NCI-H526 (cell line): ENCODE data around the gene ADAMTS2.

Experiments used
- DNase-seq, 2 experiments: peaks; one replicate each; lab custom pipeline; 2025; lab: John Stamatoyannopoulos, UW

ADAMTS2 gene

DNA sequence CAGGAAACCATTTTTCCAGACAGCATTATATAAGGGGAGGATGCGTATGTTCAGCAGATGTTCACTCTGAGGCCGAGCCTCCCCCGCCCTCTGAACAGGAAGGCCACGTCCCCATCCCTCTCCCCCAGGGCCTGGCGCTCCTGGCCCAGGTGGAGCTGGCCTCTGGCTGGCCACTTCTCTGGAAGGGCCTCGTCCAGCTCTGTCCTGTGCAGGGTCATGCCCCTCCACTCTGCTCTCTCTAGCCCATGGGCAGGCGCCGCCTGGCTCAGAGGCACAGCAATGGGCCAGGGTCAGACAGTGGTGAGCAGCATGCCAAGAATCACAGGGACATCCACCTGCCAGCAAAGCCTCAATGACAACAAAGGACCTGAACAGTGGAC lies 34.2 kb downstream of the ADAMTS2 start:
- DNase-seq: no peak

DNA sequence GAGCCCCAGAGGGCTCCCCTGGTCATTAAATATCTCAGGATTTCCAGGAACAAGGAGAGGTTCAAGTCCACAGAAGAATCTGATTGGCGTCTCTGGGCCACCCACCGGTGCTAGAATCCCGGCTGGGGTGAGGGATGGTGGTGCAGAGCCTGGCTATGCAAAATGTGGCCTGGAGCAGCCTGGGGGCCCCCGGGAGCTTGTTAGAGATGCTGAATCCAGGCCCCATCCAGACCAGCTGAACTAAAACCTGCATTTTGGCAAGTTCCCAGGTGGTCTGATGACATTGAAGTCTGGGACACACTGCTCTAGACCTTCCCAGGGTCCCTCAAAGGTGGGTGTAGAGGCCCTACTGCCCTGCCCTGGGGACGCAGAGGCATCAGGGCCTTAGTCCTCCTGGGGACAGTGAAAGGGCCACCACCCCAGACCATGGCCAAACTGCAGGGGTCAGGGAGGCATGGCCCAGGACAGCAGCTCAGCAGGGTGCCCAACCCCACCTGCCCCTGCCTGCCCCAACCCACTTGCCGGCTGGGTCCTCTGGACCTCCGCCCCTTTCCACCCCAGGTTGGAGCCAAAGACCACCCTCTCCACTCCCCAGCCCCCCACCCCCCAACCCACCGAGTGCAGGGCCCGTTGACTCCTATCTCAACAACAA lies 34.7 kb downstream of the ADAMTS2 start:
- DNase-seq: no peak

DNA sequence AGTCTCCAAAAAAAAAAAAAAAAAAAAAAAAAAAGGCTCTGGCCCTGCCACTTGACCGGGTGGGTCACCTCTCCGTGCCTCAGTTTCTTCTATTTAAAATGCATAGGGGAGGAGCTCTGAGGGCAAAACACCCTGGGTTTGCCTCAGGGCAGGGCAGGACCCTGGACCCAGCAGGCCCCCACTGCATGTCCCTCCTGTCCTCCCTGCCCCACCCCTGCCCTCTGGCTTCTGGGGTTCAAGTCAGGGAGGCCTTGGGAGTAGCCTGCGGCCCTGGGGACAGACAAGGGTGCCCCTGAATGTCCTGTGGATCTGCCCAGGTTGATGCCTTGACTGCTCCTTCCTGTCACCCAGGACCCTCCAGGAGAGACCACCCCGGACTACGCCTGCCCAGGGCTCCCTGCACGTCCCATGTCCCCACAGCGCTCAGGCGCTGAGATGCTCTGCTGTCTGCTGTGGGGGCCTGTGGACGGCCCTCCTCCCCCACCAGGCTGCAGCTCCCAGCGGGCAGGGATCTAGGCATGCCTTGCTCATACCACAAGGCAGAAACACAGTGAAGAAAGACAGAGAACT lies 35.4 kb downstream of the ADAMTS2 start:
- no peak for DNase-seq

DNA sequence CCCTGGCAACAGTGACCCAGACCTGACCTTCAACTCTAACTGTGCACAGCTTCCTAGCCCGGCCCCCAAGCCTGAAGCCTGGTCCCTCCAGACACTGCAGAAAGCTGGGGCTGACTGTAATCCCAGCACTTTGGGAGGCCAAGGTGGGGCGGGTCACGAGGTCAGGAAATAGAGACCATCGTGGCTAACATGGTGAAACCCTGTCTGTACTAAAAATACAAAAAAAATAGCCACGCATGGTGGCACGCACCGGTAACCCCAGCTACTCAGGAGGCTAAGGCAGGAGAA lies 35.9 kb downstream of the ADAMTS2 start:
- no peak for DNase-seq

DNA sequence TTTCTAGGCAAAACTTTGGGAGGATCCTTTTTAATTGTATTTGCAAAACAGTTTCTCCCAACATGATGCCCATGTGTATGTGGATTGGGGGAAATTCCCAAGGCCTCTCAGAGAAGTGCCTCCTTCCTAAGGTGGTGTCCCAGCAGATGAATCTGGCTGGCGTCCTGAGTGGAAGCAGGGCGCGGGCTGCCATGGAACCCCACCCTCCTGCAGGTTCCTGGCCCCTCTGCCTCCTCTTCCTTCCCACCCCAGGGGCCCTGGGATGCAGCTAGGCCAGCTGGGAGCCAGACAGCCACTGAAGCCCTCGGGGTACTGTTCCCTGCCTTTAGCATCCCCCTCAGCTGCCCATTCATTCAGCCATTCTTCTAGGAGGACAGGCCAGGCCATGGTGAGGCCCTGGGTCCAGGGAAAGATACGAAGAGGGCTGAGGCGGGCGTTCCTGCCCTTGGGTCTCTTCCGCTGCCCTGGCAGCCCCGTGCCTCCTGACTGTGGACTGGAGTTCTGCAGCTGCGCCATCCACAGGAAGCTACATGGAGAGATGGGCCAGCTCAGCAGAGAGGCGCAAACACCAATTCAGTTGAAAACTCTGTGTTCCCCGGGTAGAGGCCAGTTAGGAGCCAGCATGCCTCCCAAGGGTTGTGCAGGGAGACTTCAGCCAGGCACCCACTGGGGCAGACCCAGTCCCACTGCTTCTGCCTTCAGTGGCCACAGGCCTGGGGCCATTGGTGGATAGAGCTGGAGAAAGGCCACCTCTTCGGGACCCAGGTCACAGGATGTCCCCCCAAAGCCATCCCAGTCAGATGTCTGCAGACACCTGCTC lies 36.5 kb downstream of the ADAMTS2 start:
- DNase-seq: no peak

DNA sequence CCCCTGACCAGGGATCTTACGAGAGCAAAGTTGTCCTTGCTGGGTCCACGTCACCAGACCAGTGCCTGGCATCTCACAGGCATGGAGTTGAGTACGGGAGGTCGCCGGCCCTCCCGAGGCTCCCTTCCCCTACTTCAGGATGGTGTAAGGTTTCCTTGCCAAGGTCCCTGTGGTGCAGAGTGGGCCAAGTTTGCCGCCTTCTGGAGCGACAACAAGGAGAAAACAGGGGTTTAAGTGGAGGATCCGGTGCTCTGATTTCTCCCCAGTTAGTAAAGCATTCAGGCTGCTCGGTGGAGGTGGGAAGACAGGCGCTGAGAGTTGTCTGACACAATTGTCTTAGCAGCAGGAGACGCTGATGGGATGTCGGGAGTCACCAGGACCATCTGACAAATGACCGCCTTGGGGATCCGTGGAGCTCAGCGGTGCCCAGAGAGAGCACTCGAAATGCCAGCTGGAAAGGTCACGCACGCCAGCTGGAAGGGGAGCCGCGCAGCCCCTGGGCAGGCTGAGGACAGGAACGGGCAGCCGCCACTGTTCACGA lies 37.3 kb downstream of the ADAMTS2 start:
- no peak for DNase-seq

DNA sequence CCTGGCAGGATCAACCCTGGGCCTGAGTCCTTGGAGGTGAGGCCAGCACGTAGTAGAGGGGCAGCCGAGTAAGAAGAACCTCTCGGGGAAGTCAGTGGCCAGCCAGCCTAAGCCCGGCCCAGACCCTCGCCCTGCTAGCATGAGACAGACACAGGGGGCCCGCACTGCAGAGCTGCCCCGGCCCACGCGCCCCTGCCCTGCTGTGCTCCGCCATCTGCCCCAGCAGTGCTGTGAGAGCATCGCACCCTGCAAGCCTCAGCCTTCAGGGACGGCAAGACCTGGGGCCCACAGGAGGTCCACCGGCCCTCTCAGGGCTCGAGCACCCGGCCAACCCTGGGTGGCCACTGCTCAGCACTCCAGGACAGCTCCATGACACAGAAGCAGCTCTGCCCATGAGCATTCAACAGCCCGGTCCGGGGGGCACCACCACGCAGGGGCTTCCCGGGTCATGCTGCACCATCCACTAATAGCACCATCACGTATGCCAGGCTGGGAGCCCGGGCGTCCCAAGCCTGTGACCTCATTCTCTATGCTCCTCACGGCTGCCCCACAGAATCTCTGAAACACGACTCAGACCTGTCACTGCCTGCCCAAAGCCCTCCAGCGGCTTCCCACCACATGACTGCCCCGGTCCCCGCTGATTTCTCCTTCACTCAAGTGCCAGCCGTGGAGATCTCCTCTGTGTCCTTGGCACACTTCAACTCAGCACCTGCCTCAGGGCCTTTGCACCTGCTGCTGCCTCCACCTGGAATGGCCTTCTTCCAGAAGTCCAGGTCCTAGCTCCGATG lies 38.1 kb downstream of the ADAMTS2 start:
- no peak for DNase-seq

DNA sequence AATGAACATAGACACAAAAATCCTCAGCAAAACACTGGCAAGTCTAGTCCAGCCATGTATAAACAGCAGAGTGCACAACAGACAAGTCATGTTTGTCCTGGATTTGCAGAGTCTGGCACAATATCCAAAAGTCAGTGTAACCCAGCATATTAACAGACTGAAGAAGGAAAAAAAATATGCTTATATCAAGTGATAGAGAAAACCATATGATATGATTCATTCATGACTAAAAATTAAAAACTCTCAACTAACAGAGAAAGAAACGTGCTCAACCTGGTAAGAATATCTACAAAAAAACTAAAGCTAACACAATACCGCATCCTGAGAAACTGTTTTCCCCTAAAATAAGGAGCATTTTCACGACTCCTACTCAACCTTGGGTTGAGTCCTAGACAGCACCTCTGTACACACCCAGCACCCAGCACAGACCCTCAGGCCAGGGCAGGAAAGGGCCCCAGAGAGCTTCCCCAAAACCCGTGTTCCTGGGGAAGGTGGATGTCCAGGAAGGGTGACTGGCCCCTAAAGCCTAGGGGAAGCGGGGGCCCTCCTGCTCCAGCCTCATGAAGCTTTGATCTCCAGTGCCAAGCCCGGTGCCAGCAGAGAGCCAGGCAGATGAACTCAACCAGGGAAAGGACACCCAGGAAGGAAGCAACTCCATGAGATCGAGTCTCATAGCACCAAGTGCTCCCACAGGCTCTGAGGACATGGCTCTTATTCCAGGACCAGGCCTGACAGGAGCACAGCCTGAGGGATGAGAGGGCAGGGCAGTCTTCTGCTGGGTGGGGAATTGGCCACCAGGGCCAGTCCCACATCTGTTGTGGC lies 38.9 kb downstream of the ADAMTS2 start:
- DNase-seq: no peak

DNA sequence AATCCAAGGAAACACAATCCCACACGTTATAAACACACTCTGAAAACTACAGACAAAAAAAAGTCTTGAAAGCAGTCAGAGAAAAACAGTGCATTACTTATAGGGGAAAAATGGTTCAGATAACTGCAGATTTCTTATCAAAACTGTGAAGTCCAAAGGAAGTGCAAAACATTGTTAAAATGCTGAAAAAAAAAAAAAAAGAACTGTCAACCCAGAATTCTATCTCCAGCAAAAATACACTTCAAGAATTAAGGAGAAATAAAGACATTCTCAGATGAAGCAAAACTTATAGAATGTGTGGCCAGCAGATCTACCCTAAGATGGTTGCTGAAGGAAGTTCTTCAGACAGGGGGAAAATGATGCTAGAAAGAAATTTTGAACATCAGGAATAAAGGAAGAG lies 40.4 kb downstream of the ADAMTS2 start:
- no peak for DNase-seq

DNA sequence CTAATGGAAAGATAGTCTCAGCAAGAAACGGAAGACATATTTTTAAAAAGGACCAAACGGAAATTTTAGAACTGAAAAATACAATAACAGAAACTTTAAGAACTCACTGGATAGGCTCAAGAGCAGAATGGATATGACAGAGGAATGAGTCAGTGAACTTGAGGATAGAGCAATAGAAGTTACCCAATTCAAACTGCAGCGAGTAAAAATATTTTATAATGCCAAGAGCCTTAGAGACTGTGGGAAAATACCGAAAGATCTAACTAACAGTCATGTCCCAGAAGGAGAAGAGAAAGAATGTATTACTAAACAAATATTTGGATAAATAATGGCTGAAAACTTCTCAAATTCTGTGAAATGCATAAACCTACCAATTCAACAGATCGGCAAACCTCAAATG lies 40.8 kb downstream of the ADAMTS2 start:
- DNase-seq: no peak

DNA sequence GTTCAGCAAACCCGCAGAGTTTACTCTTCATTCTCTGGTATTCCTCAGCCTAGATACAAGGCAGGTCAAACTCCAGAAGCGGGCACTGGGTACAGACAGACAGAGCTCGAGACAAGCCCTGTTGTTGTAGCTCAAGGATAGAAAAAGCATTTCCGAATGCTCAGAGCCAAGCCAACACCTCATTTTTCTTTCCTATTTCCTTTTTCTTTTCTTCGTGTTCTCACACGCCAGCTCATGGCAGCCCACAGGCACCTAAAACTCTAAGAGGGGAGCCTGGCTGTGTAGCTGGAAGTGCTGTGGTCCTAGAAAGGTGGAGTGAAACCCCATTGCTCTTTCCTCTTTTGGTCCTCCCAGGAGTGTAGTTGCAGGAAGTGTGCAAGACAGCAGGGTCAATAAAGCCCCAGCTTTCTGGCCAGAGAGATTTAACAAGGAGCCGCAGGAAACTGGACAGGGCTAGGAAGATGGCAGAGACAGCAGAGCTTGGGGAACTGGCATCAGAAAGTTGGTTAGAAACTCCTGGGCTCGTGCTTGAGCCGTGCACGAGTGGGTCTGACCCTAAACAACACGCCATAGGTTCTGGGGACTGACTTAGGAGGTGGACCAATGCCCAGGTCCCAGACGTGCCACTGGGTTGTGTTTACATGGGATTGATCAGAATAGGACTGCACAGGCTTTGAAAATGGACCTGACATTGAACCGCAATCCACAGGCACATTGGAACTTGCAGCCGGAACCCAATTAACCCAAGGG lies 41.6 kb downstream of the ADAMTS2 start:
- no peak for DNase-seq

DNA sequence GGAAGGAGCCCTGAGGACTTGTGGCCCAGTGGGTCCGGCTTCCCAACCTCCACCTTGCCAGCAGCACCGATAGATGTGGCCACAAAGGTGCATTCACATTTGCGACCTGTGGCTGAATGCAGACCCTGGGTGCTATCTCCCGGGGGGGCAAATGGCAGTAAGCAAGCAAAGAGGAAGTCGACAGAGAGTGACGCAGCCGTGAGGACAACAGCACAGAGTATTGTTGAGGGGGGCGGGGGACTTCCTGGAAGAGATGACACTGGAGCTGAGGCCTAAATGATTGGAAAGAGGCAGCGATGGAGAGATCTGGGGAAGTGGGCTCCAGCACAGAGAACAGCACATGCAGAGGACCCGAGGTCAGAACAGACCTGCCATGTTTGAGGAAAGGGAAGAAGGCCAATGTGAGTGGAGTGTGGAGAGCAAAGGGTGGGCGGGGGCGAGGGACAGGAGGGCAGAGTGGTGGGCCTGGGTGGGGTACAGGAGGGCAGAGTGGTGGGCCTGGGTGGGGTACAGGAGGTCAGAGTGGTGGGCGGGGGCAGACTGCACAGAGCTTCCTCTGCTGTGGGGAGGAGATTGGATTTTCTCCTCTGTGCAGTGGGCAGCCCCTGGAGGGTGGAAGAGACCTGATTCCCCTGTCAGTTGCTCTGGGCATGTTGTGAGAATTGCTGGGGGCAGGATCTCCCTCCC lies 42.6 kb downstream of the ADAMTS2 start:
- DNase-seq: no peak

DNA sequence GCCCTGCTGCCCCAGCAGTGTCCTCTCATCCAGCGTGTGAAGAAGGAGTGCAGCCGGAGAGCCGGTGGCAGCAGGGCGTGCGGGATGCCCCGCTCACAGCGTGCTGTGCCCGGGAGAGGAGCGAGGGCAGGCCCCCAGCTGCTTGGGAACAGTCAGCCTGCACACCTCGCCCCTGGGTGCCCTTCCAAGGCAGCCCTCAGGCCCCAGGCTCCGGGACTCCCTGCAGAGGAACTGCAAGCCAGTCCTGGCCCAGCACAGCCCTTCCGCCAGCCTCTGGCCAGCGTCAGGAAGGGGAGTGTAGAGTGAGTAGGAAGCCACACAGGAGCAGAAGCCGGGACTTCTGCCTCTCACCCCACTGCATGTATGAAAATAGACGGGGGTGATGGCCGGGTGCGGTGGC lies 43.5 kb downstream of the ADAMTS2 start:
- DNase-seq: no peak

DNA sequence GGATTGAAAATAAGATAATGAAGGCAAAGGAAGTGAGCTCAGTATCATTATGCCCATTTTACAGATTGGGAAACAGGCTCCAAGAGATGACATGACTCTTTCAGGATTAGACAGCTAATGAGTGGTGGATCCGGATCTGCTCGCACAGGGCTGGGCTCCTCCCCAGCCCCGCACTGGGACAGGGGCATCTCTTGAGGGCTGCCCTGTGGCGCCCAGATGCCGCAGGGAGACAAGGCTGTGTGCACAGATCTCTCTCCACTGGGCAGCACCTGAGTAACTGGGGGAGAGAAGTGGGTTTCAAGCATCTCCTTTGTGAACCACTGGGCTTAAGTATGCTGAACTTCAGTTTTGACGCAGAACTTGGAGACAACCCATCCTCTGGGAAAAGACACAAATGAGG lies 43.9 kb downstream of the ADAMTS2 start:
- DNase-seq: no peak

DNA sequence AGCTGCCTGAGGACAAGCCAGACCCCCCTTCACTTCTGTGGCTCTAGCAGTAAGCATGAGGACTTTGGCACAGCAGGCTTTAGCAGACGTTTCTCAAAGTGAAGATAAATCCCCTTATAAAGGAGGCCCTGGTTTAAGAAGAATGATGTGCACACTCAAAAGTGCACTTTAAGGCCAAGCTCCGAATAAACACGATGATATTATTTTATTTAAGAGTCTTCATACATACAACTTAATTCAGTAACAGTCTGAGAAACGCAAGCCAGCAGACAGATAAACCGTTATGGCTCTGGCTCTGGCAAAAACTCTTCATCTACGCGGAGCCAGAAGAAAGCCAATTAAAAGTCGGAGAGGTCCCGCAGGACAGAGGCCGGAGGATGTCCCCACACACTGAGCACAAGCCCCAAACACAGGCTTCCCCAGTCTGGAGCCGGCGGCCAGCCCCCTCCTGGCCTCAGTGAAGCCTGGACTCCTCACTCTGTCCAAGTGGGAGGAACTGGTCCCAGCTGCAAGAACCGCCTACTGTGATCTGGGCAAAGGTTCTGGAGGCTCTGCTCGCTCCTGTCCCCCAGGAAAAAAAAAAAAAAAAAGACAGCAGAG lies 44.6 kb downstream of the ADAMTS2 start:
- DNase-seq: no peak

DNA sequence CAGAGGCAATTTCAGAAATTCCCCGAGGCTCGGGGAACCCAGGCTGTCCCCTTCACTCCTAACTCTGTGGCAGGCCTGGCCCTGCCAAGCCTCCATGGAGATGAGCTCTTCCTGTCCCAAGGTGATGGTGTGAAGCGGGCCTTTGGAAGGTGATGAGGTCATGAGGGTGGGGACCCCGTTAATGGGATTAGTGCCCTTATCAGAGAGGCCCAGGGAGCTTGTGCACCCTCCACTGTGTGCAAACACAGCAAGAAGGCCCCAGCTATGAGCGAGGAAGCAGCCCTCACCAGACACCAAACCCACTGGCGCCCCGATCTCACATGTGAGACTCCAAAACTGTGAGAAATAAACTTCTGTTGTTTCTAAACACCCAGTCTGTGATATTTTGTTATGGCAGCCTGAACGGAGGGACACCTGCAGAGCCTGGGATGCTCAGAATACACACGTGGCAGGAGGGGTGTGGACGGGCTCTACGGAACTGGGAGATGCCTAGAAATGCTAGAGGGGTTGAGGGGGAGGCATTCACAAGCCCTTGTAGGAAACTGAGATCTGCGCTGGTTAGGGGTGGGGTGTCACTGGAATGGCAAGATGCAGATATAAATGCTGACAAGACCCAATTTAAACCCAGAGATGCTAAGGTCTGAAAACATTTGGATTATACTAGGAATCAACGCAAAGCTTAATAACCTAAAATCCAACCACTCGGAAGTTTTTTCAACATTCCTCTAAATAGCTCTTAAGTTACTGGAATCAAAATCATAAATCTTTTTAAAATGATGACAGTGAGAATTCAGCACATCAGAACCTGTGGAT lies 46.9 kb downstream of the ADAMTS2 start:
- DNase-seq: no peak

DNA sequence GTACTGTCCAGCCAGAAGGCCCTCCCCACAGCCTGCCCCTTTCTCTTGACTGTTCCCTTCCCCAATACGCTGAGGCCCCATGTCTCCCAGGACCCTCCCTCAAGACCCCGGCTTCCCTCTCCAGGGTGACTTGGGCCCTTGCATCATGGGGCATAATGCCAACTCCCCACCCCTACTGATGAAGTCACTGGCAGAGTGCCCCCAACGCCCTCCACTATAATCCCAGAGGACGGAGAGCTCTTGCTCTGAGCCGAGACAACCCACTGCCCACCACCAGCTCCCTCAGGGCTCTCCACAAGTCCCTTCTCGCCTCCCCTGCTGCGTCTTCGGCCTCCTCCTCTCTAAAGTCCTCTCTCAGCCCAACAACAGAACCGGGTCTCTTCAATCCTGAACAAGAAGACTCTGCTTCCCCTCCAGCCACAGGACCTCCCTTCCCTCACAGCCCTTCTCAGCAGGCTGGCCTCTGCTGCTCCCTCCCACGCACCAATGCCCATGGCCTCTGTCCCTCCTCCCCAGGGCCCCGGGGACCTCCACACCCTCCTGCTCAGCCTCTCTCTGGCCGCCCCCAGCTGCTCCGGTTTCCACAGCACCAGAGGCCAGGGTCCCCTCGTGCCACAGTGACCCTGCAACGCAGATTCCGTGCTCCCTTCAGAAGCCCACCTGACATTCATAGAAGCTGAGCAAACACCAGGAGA lies 47.6 kb downstream of the ADAMTS2 start:
- DNase-seq: no peak

DNA sequence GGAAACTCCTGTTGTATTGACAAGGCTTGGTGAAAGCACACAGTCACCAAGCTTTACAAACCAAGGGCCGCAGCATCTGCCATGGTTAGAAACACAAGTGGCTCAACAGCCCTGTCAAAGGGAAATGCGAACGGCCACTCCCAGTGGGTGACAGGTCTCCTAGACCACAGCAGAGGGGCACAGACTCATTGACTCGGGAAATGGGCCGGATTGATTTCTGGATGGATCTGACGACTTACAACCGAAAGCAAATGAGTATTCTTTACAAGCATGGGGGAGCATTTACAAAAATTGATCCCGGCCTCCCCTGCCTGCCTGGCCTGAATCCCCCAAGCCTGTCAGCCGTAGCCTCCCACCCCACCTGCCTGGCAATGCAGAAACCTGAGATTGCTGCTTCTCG lies 48.2 kb downstream of the ADAMTS2 start:
- no peak for DNase-seq
